Measurements from ENCODE around the gene CASP8. TPM values are rescaled to one million over a fixed set of nuclear protein-coding genes. Genes with fewer than 3 reads are reported as not detected.

CASP8 gene
- total and polyA plus RNA-seq, 9 of the 15 experiments (the other 6 are each of a cell fraction or from before 2014, with no cell fraction given), result 10.2 to 31.4 (median 19.4) TPM

DNA sequence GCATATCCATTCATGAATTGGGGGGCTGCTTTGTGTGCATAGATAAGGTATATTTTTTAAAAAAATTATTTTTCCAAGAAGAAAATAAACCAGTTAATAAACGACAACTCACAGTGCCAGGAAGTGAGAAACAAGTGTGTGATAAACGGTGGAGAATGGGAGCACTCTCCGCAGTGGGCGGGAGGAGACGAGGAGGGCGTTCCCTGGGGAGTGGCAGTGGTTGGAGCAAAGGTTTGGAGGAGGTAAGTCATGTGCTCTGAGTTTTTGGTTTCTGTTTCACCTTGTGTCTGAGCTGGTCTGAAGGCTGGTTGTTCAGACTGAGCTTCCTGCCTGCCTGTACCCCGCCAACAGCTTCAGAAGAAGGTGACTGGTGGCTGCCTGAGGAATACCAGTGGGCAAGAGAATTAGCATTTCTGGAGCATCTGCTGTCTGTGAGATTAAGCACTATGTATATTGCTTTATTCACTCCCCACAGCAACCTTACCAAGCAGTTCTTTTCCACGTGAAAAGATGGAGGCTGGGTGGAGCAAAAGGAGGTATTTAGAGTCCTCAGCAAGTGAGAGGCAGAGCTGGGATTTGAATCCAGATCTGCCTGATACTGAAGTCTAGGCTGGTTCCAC is 27.0 kb upstream of the CASP8 start (continued):
- TF ChIP-seq, protein P1, sequence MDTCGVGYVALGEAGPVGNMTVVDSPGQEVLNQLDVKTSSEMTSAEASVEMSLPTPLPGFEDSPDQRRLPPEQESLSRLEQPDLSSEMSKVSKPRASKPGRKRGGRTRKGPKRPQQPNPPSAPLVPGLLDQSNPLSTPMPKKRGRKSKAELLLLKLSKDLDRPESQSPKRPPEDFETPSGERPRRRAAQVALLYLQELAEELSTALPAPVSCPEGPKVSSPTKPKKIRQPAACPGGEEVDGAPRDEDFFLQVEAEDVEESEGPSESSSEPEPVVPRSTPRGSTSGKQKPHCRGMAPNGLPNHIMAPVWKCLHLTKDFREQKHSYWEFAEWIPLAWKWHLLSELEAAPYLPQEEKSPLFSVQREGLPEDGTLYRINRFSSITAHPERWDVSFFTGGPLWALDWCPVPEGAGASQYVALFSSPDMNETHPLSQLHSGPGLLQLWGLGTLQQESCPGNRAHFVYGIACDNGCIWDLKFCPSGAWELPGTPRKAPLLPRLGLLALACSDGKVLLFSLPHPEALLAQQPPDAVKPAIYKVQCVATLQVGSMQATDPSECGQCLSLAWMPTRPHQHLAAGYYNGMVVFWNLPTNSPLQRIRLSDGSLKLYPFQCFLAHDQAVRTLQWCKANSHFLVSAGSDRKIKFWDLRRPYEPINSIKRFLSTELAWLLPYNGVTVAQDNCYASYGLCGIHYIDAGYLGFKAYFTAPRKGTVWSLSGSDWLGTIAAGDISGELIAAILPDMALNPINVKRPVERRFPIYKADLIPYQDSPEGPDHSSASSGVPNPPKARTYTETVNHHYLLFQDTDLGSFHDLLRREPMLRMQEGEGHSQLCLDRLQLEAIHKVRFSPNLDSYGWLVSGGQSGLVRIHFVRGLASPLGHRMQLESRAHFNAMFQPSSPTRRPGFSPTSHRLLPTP (IDR thresholded peaks at IDR 0.05; ENCODE audit: borderline replicate concordance, extremely low read depth, insufficient read length), result no peak
- TF ChIP-seq, protein P2, sequence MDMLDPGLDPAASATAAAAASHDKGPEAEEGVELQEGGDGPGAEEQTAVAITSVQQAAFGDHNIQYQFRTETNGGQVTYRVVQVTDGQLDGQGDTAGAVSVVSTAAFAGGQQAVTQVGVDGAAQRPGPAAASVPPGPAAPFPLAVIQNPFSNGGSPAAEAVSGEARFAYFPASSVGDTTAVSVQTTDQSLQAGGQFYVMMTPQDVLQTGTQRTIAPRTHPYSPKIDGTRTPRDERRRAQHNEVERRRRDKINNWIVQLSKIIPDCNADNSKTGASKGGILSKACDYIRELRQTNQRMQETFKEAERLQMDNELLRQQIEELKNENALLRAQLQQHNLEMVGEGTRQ (CRISPR knock-in tag; IDR thresholded peaks at IDR 0.05), result peak; percentile 63
- TF ChIP-seq ZNF57 (CRISPR knock-in tag; IDR thresholded peaks at IDR 0.05), result no peak
